Stimulated activated effector memory CD8-positive, alpha-beta T cell treated with anti-CD3 and anti-CD28 coated beads, Interleukin-12 subunit alpha, Interleukin-12 subunit beta, amount 100 ng/mL, for 72 hours (primary cell): ENCODE measurements around the gene FAM236A.
"Not testable (repeated sequence)": the region's sequence is repeated elsewhere in the genome, so short reads cannot be mapped to it uniquely, and the experiment has no call there.

Source experiments
- ATAC-seq: fragments of 150-1000 bp; cut with Tn5 transposase; 2 replicates; pipeline ENCODE4 v1.10.0; 2021
- DNase-seq, 2 donors: peaks; one replicate each; pipeline ENCODE4 v3.0.0; 2021 to 2022; ENCODE audit warnings: low spot score in 2 of 2
- H3K27ac Mint-ChIP-seq: one replicate; pipeline ENCODE4 v1.8.0; 2022; ENCODE audit warnings: mild to moderate bottlenecking, mixed read lengths
- H3K36me3 Mint-ChIP-seq: one replicate; pipeline ENCODE4 v1.8.0; 2022; ENCODE audit warnings: mild to moderate bottlenecking, mixed read lengths
- H3K4me1 Mint-ChIP-seq: one replicate; pipeline ENCODE4 v1.8.0; 2022; ENCODE audit warnings: mixed read lengths
- H3K4me3 Mint-ChIP-seq: one replicate; pipeline ENCODE4 v1.8.0; 2022; ENCODE audit warnings: mild to moderate bottlenecking, mixed read lengths
- H3K9me3 Mint-ChIP-seq: one replicate; pipeline ENCODE4 v1.8.0; 2022; ENCODE audit warnings: mixed read lengths

FAM236A gene

DNA sequence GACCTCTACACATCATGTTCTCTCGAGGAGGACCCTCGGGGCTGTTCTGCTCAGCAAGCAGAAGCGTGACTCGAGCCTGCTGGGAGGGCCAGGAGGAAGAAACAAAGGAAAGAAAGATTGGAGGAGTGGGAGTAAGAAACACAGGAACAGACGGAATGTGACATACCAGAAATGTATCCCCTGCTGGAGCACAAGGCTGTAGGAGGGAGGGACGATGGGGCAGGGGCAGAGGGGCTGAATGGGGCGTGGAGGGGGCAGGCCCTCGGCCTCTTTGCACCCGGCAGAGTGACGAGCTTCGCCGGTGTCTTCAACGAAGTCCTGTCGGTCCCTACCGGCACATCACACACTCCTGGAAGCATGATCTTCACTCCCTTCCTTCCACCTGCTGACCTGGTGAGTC is at the start of gene FAM236A:
Gene FAM236A, plus strand, starts transcription at position 301 of the 400 bp plus-strand sequence. Its CDS starts 57 bp downstream, at position 358.
- not testable (repeated sequence) for H3K4me3 Mint-ChIP-seq, ATAC-seq, DNase-seq, H3K27ac Mint-ChIP-seq, H3K36me3 Mint-ChIP-seq, H3K9me3 Mint-ChIP-seq, H3K4me1 Mint-ChIP-seq

GRCh38 chrX:72889740-72890139 is 48.3 kb upstream of the FAM236A start:
- not testable (repeated sequence) for H3K4me1 Mint-ChIP-seq, H3K4me3 Mint-ChIP-seq, DNase-seq, H3K36me3 Mint-ChIP-seq, ATAC-seq, H3K27ac Mint-ChIP-seq, H3K9me3 Mint-ChIP-seq

- not testable (repeated sequence) for H3K4me1 Mint-ChIP-seq, H3K36me3 Mint-ChIP-seq, DNase-seq, H3K9me3 Mint-ChIP-seq, H3K27ac Mint-ChIP-seq, H3K4me3 Mint-ChIP-seq, ATAC-seq
Measured at GRCh38 chrX:72912315-72912714, 25.7 kb upstream of the FAM236A start, which contains the start of gene FAM236C. TSS of gene FAM236C (plus strand) at chrX:72912615. CDS start at chrX:72912715, 100 bp downstream.

GRCh38 chrX:72916096-72916495 is 21.9 kb upstream of the FAM236A start:
- H3K4me3 Mint-ChIP-seq, H3K36me3 Mint-ChIP-seq, H3K27ac Mint-ChIP-seq, H3K9me3 Mint-ChIP-seq, DNase-seq, ATAC-seq, H3K4me1 Mint-ChIP-seq: not testable (repeated sequence)

- ATAC-seq, H3K27ac Mint-ChIP-seq, H3K4me1 Mint-ChIP-seq, DNase-seq, H3K36me3 Mint-ChIP-seq, H3K9me3 Mint-ChIP-seq, H3K4me3 Mint-ChIP-seq: not testable (repeated sequence)
Measured at GRCh38 chrX:72932283-72932682, 5.7 kb upstream of the FAM236A start.

- H3K27ac Mint-ChIP-seq, H3K4me1 Mint-ChIP-seq, H3K36me3 Mint-ChIP-seq, H3K9me3 Mint-ChIP-seq, ATAC-seq, H3K4me3 Mint-ChIP-seq, DNase-seq: not testable (repeated sequence)
Measured at GRCh38 chrX:72936455-72936854, 1.6 kb upstream of the FAM236A start.

GRCh38 chrX:72936882-72937455 is 1.0 kb upstream of the FAM236A start:
- not testable (repeated sequence) for H3K9me3 Mint-ChIP-seq, H3K36me3 Mint-ChIP-seq, DNase-seq, H3K4me1 Mint-ChIP-seq, ATAC-seq, H3K27ac Mint-ChIP-seq, H3K4me3 Mint-ChIP-seq

DNA sequence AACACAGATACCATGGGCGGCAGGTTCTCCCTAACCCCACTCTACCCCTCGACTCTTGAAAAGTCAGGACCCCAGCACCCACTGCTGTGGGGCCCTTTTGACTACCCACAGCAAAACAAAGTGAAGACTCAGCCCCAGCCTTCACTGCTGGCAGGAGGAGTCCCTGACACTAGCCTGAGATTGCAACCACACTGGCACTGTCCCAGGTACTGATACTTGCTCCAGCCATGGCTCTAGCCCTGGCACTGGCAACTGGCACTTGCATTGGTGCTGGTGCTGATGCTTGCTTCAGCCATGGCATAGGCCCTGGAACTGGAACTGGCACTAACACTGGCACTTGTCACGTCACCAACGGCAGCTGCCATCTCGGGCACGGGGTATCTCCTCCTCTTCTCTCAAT is 4.3 kb downstream of the FAM236A start:
- not testable (repeated sequence) for DNase-seq, H3K4me1 Mint-ChIP-seq, H3K27ac Mint-ChIP-seq, H3K9me3 Mint-ChIP-seq, H3K36me3 Mint-ChIP-seq, H3K4me3 Mint-ChIP-seq
- peak; percentile 38 for ATAC-seq

- H3K4me3 Mint-ChIP-seq, DNase-seq: not testable (repeated sequence)
Measured at GRCh38 chrX:72943035-72943818, 5.2 kb downstream of the FAM236A start.

GRCh38 chrX:72943819-72944169 is 5.8 kb downstream of the FAM236A start, which contains the start of gene DMRTC1:
TSS of gene DMRTC1 (minus strand) at chrX:72943837. CDS start at chrX:72875694, 68,143 bp downstream.
- not testable (repeated sequence) for DNase-seq, H3K27ac Mint-ChIP-seq, H3K4me1 Mint-ChIP-seq, H3K36me3 Mint-ChIP-seq, H3K9me3 Mint-ChIP-seq, H3K4me3 Mint-ChIP-seq
- ATAC-seq: peak; percentile 80

More at GRCh38 chrX:72943035-72943818, 5.2 kb downstream of the FAM236A start:
- not testable (repeated sequence) for H3K36me3 Mint-ChIP-seq, H3K9me3 Mint-ChIP-seq, H3K27ac Mint-ChIP-seq, H3K4me1 Mint-ChIP-seq
- ATAC-seq: peak; percentile 86

GRCh38 chrX:72959971-72960370 is 22.0 kb downstream of the FAM236A start:
- not testable (repeated sequence) for H3K4me3 Mint-ChIP-seq, H3K4me1 Mint-ChIP-seq, H3K36me3 Mint-ChIP-seq, H3K9me3 Mint-ChIP-seq, DNase-seq, H3K27ac Mint-ChIP-seq, ATAC-seq

DNA sequence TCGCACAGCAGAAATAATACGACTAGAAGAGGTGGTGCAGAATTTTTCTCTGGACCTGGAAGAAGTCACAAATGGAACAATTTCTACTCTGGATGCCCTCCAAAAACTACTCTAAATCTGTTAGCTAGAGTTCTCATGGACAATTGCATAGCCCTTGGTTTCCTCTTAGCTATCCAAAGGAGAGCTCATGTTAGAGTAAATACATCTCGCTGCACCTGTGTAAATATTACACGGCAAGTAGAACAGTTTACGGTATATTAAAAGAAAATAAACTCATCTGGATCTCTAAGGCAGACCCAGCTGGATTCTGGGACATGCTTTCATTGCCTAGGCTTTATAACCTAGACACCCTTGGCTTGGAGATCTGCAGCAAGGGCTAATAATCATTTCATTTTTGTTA is 33.9 kb downstream of the FAM236A start:
- H3K36me3 Mint-ChIP-seq, H3K9me3 Mint-ChIP-seq, H3K4me3 Mint-ChIP-seq: not testable (repeated sequence)

GRCh38 chrX:72974885-72975284 is 36.9 kb downstream of the FAM236A start:
- H3K9me3 Mint-ChIP-seq, H3K36me3 Mint-ChIP-seq, DNase-seq, ATAC-seq, H3K4me1 Mint-ChIP-seq, H3K4me3 Mint-ChIP-seq, H3K27ac Mint-ChIP-seq: not testable (repeated sequence)

More for the DNA sequence above, 33.9 kb downstream of the FAM236A start:
- H3K27ac Mint-ChIP-seq, DNase-seq, ATAC-seq, H3K4me1 Mint-ChIP-seq: not testable (repeated sequence)

GRCh38 chrX:72980894-72981469 is 43.0 kb downstream of the FAM236A start:
- H3K4me3 Mint-ChIP-seq, ATAC-seq, H3K27ac Mint-ChIP-seq, H3K9me3 Mint-ChIP-seq, H3K4me1 Mint-ChIP-seq, H3K36me3 Mint-ChIP-seq, DNase-seq: not testable (repeated sequence)
